NCI-H1092 treated with DMSO at 0.1 percent for 48 hours (cell line): ENCODE measurements around the gene COG6.

Experiments used
- DNase-seq: peaks from one replicate; lab custom pipeline; 2025; lab: John Stamatoyannopoulos, UW

The COG6 gene

DNA sequence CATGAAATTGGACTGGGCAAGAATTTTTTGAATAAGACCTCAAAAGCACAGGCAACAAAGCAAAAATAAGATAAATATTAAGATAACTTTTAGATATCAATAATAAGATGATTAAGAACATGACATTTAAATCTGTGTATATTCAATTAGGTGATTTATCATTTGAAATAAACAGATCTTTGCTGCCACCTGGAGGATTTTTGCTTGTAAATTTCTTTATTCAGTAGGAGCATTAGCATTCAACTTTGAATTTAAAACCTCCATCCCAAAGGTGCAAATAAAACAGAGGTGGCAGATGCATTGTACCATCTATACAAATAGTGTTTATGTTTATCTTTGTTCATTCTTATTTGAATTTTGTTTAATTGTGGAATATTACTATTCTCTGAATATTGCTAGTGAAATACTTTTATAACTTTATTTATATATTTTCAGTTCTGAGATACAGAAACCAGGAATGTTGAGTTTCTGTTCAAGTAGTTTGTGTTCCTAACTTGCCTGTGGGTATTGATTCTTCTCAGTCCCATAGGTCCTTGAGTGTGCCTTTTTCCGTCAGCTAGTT is 20.9 kb downstream of the COG6 start:
- peak; percentile 20 for DNase-seq

DNA sequence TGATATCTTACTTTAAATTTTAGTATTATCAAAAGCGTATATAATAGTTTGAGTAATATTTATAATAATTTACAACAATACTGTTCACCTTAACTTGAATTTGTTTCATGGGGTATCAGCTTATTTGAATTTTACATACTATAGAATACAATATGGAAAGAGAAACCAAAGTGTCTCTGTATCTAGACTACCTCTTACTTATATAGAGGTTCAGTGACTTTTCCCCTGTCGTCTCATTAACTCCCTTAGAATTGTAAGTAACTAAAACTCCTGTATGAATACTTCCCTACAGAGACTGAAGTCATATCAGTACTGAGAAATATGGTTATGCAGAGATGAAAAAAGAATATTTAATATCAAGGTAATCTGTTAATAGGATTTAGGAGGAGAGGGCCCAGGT is 26.8 kb downstream of the COG6 start:
- no peak for DNase-seq

- DNase-seq: no peak
Observed at GRCh38 chr13:39682788-39683187, 27.3 kb downstream of the COG6 start.

DNA sequence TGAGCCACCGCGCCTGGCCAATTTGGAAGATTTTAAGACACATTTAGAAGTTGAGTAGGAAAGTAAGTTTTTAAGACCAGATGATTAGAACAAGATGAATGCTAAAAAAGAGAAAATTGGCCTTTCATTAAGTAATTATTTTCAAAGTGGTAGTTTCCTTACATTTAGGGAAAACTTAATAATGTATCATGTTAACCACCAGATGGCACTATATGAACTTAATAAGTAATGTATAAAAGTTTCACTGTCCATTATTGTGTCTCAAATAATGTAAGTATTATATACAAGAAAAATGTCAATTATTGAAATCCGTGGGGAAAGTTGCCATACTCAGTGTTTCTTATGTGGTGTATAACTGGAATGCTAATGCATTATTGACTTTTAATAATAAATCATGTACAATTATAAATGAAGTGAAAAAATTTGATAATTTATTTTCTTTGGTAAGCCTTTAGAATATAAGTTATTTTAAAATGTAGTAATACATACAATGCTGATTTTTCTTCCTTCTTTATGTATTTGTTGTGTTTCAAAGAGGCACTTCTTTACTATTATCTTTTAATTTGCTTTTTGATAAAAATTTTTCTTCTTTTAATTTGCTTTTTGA is 29.2 kb downstream of the COG6 start:
- no peak for DNase-seq

- no peak for DNase-seq
Observed at GRCh38 chr13:39685652-39686051, 30.2 kb downstream of the COG6 start.

DNA sequence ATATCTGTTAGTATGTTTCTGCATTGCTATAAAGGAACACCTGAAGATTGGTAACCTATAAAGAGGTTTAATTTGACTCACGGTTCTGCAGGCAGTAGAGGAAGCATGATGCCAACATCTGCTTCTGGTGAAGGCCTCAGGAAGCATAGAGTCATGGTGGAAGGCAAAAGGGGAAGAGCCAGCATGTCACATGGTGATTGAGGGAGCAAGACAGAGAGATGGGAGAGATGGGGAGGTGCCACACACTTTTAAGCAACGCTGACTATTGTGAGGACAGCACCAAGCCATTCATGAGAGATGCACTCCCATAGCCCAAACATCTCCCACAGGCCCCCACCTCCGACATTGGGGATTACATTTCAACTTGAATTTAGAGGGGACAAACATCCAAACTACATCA is 32.8 kb downstream of the COG6 start:
- no peak for DNase-seq

GRCh38 chr13:39688699-39689405 is 33.4 kb downstream of the COG6 start:
- DNase-seq: no peak

- no peak for DNase-seq
Observed at GRCh38 chr13:39692660-39693438, 37.4 kb downstream of the COG6 start.

DNA sequence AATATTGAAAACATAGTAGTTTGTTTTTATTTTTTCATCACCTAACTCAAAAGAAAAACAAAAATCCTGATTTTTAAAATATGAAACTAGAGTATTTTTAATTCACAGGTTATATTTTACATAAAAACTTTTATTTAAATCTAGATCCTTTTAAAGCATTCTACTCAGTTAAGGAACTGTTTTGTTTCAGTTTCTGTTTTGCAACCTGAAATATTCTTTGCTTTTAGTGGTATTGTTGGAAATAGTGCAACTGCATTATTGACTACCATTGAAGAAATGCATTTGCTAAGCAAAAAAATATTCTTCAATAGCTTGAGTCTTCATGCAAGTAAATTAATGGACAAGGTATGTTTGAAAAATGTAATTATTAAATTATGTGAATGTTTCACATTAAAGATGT is 43.8 kb downstream of the COG6 start:
- no peak for DNase-seq

- no peak for DNase-seq
Observed at GRCh38 chr13:39712626-39713025, 57.2 kb downstream of the COG6 start.

- DNase-seq: no peak
Observed at GRCh38 chr13:39729156-39729555, 73.7 kb downstream of the COG6 start.

GRCh38 chr13:39734952-39735351 is 79.5 kb downstream of the COG6 start:
- DNase-seq: no peak

- no peak for DNase-seq
Observed at GRCh38 chr13:39737047-39737446, 81.6 kb downstream of the COG6 start.

- DNase-seq: no peak
Observed at GRCh38 chr13:39740761-39741160, 85.3 kb downstream of the COG6 start.

DNA sequence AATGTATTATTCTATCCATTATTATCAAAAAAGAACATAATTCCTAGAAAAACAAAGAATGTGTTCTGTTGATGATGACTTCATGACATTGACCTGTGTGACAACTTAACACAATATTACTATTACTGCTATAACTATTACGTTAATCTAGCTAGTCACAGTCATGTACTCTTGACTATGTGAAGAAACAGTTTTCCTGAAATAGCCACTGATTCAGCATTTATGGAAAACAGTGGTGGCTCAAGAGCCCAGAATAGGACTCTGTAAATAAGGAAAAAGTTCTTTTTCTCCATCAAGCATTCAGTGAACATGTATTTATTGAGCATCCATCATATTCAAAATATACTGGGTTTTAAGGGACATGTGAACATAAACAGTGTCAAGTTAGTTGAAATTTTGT is 93.5 kb downstream of the COG6 start:
- no peak for DNase-seq

DNA sequence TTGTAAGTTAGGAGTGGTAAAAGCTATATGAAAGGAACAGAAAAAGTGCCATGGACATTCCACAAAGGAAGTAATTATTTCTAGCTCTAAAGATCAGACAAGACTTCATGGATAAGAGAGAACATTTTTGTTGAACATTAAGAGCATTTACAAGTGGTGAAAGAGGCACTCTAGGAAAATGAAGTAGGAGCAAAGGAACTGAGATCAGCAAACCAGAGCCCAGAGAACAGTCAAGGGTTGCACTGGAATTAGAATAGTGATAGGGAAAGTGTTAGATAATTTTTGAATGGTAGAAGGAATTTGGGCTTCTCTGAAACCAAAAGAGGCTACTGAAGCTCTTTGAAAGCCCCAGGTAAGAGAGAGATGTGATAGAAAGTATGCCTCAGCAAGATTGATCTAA is 94.1 kb downstream of the COG6 start:
- no peak for DNase-seq

- DNase-seq: no peak
Observed at GRCh38 chr13:39751805-39752204, 96.3 kb downstream of the COG6 start.

DNA sequence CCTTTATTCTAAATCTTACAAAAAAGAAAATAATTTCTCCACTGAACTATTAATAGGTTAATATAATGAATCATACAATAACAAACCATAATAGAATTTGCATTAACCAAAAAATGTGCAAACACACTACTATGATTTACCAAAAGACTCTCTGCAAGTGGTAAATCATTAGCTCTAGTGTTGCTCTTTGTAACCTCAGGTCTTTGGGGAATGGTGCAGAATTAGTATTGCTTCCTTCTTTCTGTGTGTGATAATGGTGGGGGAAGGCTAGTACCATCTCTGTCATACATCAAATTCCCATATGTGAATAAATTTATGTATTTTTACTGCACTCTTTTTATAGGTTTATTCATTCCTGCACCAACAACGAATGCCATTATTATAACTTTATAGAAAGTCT is 105.1 kb downstream of the COG6 start:
- no peak for DNase-seq

- peak; percentile 76 for DNase-seq
Observed at GRCh38 chr13:39765801-39766463, 110.5 kb downstream of the COG6 start.

DNA sequence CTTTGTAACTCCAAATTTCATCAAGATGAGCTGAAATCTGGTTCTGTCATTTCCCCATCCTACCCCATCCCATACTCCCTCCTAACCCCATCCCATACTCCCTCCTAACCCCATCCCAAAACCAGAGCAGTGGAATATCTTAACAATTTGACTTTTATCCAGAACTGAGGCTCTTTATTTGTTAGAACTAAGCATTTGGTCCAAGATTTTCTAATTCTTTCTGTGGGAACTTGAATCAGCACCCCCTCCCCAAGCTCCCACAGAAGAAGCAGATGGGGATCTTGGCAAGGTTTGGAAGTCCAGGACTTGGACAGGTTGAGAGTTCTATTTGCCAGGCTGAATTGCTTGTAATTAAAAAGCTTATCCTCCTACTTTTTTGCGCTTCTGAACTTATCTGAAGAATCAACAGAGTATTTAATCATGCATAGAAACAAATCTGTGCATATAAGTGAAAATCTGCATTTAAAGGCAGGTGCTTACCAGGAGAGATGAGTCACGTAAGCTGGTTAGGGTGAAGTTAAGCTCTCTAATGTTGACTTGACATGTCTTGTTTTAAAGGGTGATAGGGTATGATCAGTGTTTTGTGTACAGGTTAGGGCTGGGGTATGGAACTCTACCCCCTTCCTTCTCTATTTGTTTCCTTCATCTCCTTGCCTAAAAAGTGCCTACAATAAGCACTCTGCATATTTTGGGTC is 111.1 kb downstream of the COG6 start:
- no peak for DNase-seq

GRCh38 chr13:39767791-39768517 is 112.5 kb downstream of the COG6 start:
- DNase-seq: peak; percentile 36
